IMR-90 (cell line): ENCODE data around the gene CHAT.

Experiments
- CTCF ChIP-seq: conservative IDR thresholded peaks from 2 replicates; pipeline ENCODE4 v1.5.1; 2012; ENCODE audit warnings: mild to moderate bottlenecking, low read depth, low read length, improper control_type of control experiment
- POLR2A ChIP-seq: IDR thresholded peaks from 2 replicates; pipeline ENCODE4 v1.6.1; 2012; ENCODE audit warnings: mild to moderate bottlenecking, low read depth, low read length
- RAD21 ChIP-seq: IDR thresholded peaks from 2 replicates; pipeline ENCODE4 v1.6.1; 2012; ENCODE audit warnings: low read length, improper control_type of control experiment

- TF ChIP-seq CTCF (no peak), RAD21 (no peak), POLR2A (no peak)
These were observed 7.1 kb downstream of the CHAT start for GRCh38 chr10:49620841-49621378.
